ENCODE measurements around the gene TJP3.

The TJP3 gene

GRCh38 chr19:3687774-3688706 is 20.1 kb upstream of the TJP3 start:
- peaks cover 61% of the 10 kb centered on the region for H3K36me3 Mint-ChIP-seq (ENCODE audit: low read depth)
- peaks cover 36% of the 10 kb centered on the region for H3K9me3 Mint-ChIP-seq
- H3K27ac Mint-ChIP-seq: no peak overlapping the region
- H3K27me3 Mint-ChIP-seq (ENCODE audit: low read depth, poor library complexity): peaks cover 4% of the 10 kb centered on the region
- peaks cover 40% of the 10 kb centered on the region for H3K4me1 Mint-ChIP-seq
- no peak for TF ChIP-seq CTCF (IDR thresholded peaks at IDR 0.05)
- peak; percentile 41 for DNase-seq
- no peak overlapping the region for H3K4me3 Mint-ChIP-seq

GRCh38 chr19:3690551-3691371 is 17.4 kb upstream of the TJP3 start:
- peaks cover 15% of the 10 kb centered on the region for H3K9me3 Mint-ChIP-seq
- no peak overlapping the region for H3K4me3 Mint-ChIP-seq
- no peak overlapping the region for H3K27ac Mint-ChIP-seq
- H3K36me3 Mint-ChIP-seq (ENCODE audit: low read depth): peaks cover 40% of the 10 kb centered on the region
- H3K27me3 Mint-ChIP-seq (ENCODE audit: low read depth, poor library complexity): peaks cover 4% of the 10 kb centered on the region
- TF ChIP-seq CTCF (IDR thresholded peaks at IDR 0.05): no peak
- DNase-seq: no peak
- H3K4me1 Mint-ChIP-seq: peaks cover 28% of the 10 kb centered on the region

GRCh38 chr19:3691372-3691716 is 16.8 kb upstream of the TJP3 start:
- no peak overlapping the region for H3K4me3 Mint-ChIP-seq
- H3K36me3 Mint-ChIP-seq (ENCODE audit: low read depth): peaks cover 40% of the 10 kb centered on the region
- peaks cover 31% of the 10 kb centered on the region for H3K4me1 Mint-ChIP-seq
- TF ChIP-seq CTCF (IDR thresholded peaks at IDR 0.05): no peak
- no peak for DNase-seq
- no peak overlapping the region for H3K27ac Mint-ChIP-seq
- peaks cover 4% of the 10 kb centered on the region for H3K27me3 Mint-ChIP-seq (ENCODE audit: low read depth, poor library complexity)
- peaks cover 15% of the 10 kb centered on the region for H3K9me3 Mint-ChIP-seq

- Mint-ChIP-seq H3K4me3 (no peak overlapping the region), H3K27me3 (ENCODE audit: low read depth, poor library complexity) (peaks cover 4% of the 10 kb centered on the region)
Observed at GRCh38 chr19:3691726-3692125, 16.5 kb upstream of the TJP3 start.

More at GRCh38 chr19:3691726-3692125, 16.5 kb upstream of the TJP3 start:
- no peak for DNase-seq
- Mint-ChIP-seq H3K4me1 (peaks cover 32% of the 10 kb centered on the region), H3K36me3 (ENCODE audit: low read depth) (peaks cover 40% of the 10 kb centered on the region), H3K9me3 (peaks cover 15% of the 10 kb centered on the region), H3K27ac (no peak overlapping the region)
- no peak for TF ChIP-seq CTCF (IDR thresholded peaks at IDR 0.05)
